NCI-H748 (cell line): ENCODE measurements around the gene UVSSA.

Experiments
- DNase-seq: peaks from one replicate; lab custom pipeline; 2025; ENCODE audit not compliant: unreplicated experiment; lab: John Stamatoyannopoulos, UW

The UVSSA gene

GRCh38 chr4:1404573-1405253, 57.7 kb downstream of the UVSSA start:
- DNase-seq: no peak

- DNase-seq: no peak
These were observed 58.2 kb downstream of the UVSSA start for GRCh38 chr4:1405254-1405635.

GRCh38 chr4:1405636-1406393, 58.8 kb downstream of the UVSSA start:
- no peak for DNase-seq

- DNase-seq: no peak
These were observed 59.5 kb downstream of the UVSSA start, which contains the start of gene NKX1-1 for GRCh38 chr4:1406394-1406980. Gene NKX1-1, minus strand, starts transcription at chr4:1406442. Its CDS starts 0 bp downstream, at chr4:1406442.

- DNase-seq: no peak
These were observed 60.1 kb downstream of the UVSSA start for GRCh38 chr4:1406981-1407656.

- DNase-seq: no peak
These were observed 60.8 kb downstream of the UVSSA start for GRCh38 chr4:1407657-1408333.

GRCh38 chr4:1408418-1408817, 61.4 kb downstream of the UVSSA start:
- DNase-seq: peak; percentile 17

- DNase-seq: no peak
These were observed 62.1 kb downstream of the UVSSA start for GRCh38 chr4:1409079-1409478.

GRCh38 chr4:1409491-1410425, 62.8 kb downstream of the UVSSA start:
- DNase-seq: no peak

GRCh38 chr4:1410491-1411325, 63.7 kb downstream of the UVSSA start:
- DNase-seq: no peak

- DNase-seq: no peak
These were observed 64.7 kb downstream of the UVSSA start for GRCh38 chr4:1411436-1412375.

- no peak for DNase-seq
These were observed 65.6 kb downstream of the UVSSA start for GRCh38 chr4:1412376-1413203.

- no peak for DNase-seq
These were observed 66.2 kb downstream of the UVSSA start for GRCh38 chr4:1413204-1413663.

- no peak for DNase-seq
These were observed 66.9 kb downstream of the UVSSA start for GRCh38 chr4:1413687-1414479.

GRCh38 chr4:1414831-1415680, 68.0 kb downstream of the UVSSA start:
- no peak for DNase-seq
